OCI-LY1 (cell line): ENCODE data around the gene KREMEN1.

Experiments
- H2AFZ ChIP-seq: fragments of 200-600 bp; sonication (generic), shearing (Covaris generic); 2 replicates; pipeline ENCODE4 v1.6.0; 2014; ENCODE audit warnings: antibody characterized with exemption, mild to moderate bottlenecking, low read length
- H3F3A ChIP-seq: fragments of 200-600 bp; sonication (generic), shearing (Covaris generic); 2 replicates; pipeline ENCODE4 v1.6.0; 2014; ENCODE audit warnings: mild to moderate bottlenecking, antibody characterized with exemption, low read length, moderate library complexity; ENCODE audit not compliant: insufficient read depth
- H3K27ac ChIP-seq: fragments of 200-600 bp; sonication (generic); 2 replicates; pipeline ENCODE4 v1.5.1; 2014; ENCODE audit warnings: low read length, mixed run types, mild to moderate bottlenecking, low read depth; ENCODE audit not compliant: poor library complexity, severe bottlenecking
- H3K27me3 ChIP-seq: fragments of 200-600 bp; sonication (generic); 2 replicates; pipeline ENCODE4 v1.6.0; 2014; ENCODE audit warnings: antibody characterized with exemption, mild to moderate bottlenecking, low read length, moderate library complexity; ENCODE audit not compliant: insufficient read depth
- H3K36me3 ChIP-seq: fragments of 200-600 bp; sonication (generic); 2 replicates; pipeline ENCODE4 v1.6.1; 2014; ENCODE audit warnings: mild to moderate bottlenecking, antibody characterized with exemption, low read length, moderate library complexity, mixed read lengths; ENCODE audit not compliant: insufficient read depth
- H3K4me1 ChIP-seq: fragments of 200-600 bp; sonication (generic); 2 replicates; pipeline ENCODE4 v1.5.1; 2014; ENCODE audit warnings: mild to moderate bottlenecking, low read length, moderate library complexity; ENCODE audit not compliant: insufficient read depth, severe bottlenecking
- H3K4me2 ChIP-seq: fragments of 200-600 bp; sonication (generic), shearing (Covaris generic); 2 replicates; pipeline ENCODE4 v1.6.1; 2014; ENCODE audit warnings: low read length
- H3K4me3 ChIP-seq: fragments of 200-600 bp; sonication (generic); 2 replicates; pipeline ENCODE4 v1.5.1; 2014; ENCODE audit warnings: low read length, low read depth, mild to moderate bottlenecking, mixed read lengths; ENCODE audit not compliant: poor library complexity, severe bottlenecking
- H3K79me2 ChIP-seq: fragments of 200-600 bp; shearing (Covaris generic); 2 replicates; pipeline ENCODE4 v1.6.1; 2016; ENCODE audit warnings: mixed run types, low read length, mixed read lengths; ENCODE audit not compliant: insufficient read depth
- H3K9ac ChIP-seq: fragments of 200-600 bp; sonication (generic), shearing (Covaris generic); 2 replicates; pipeline ENCODE4 v1.6.1; 2014; ENCODE audit warnings: mild to moderate bottlenecking, low read length, mixed read lengths
- H3K9me2 ChIP-seq: fragments of 200-600 bp; sonication (generic), shearing (Covaris generic); 2 replicates; pipeline ENCODE4 v1.6.1; 2014; ENCODE audit warnings: low read depth, mild to moderate bottlenecking, low read length, mixed read lengths
- H3K9me3 ChIP-seq: fragments of 200-600 bp; shearing (Covaris generic); 2 replicates; pipeline ENCODE4 v1.6.1; 2014; ENCODE audit warnings: low read length, mixed read lengths
- H4K20me1 ChIP-seq: fragments of 200-600 bp; sonication (generic), shearing (Covaris generic); 2 replicates; pipeline ENCODE4 v1.6.0; 2016; ENCODE audit warnings: mild to moderate bottlenecking, low read length; ENCODE audit not compliant: insufficient read depth
- EZH2 ChIP-seq: fragments of 200-600 bp; sonication (generic), shearing (Covaris generic); IDR thresholded peaks from 2 replicates; pipeline ENCODE4 v1.8.0; 2017; ENCODE audit warnings: borderline replicate concordance, mixed run types, mild to moderate bottlenecking, antibody characterized with exemption, low read length, moderate library complexity, mixed read lengths
- TF ChIP-seq, protein P1 (sequence below): fragments of 200-600 bp; sonication (generic), shearing (Covaris generic); IDR thresholded peaks from 2 replicates; pipeline ENCODE4 v1.5.1; 2017; ENCODE audit warnings: mild to moderate bottlenecking, antibody characterized with exemption, low read length, moderate library complexity, mixed read lengths

The KREMEN1 gene

DNA sequence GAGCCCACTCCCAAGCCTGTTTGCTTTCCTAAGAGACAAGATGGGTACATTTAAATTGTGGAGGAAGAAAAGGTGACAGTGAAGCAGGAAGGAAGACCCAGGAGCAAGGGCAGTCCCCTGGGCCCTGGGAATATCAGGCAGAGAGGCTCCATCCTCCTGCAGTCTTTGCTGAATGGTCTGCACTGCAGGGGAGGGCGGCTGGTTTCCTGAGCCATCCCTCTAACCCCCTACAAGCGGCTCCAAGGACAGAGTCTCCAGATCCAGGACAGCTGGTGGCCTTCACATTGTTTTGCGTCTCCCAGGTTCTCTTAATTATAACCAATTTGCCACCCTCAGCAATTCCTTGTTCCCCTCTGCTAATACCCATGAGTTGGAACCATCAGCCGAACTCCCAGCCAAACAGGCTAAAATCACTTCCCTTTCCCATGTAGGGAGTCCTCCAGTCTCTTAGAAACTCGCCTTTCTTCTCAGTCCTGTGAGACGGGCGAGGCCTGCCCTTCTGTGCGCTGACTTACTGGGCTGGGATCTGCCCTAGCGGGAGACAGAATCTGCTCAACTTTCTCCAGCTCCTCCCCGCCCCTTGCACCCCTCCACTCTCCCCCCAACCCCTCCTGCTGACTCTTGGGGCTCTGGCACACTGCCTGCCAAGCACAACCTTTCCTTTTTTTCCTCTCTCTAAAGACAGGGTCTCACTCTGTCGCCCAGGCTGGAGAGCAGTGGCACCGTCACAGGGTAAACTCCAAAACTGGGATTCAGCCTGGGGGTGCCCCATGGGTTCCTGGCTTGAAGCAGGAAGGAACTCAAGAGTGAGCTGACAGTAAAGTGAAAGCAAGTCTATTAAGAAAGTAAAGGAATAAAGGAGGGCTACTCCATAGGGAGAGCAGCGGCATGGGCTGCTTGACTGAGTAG lies 79.5 kb downstream of the KREMEN1 start:
- no peaks in the 10 kb centered on the region for H3K9me3 ChIP-seq
- no peaks in the 10 kb centered on the region for H3K4me1 ChIP-seq
- H3K27ac ChIP-seq, result no peak overlapping the region
- TF ChIP-seq EZH2, result no peak
- TF ChIP-seq, protein P1, sequence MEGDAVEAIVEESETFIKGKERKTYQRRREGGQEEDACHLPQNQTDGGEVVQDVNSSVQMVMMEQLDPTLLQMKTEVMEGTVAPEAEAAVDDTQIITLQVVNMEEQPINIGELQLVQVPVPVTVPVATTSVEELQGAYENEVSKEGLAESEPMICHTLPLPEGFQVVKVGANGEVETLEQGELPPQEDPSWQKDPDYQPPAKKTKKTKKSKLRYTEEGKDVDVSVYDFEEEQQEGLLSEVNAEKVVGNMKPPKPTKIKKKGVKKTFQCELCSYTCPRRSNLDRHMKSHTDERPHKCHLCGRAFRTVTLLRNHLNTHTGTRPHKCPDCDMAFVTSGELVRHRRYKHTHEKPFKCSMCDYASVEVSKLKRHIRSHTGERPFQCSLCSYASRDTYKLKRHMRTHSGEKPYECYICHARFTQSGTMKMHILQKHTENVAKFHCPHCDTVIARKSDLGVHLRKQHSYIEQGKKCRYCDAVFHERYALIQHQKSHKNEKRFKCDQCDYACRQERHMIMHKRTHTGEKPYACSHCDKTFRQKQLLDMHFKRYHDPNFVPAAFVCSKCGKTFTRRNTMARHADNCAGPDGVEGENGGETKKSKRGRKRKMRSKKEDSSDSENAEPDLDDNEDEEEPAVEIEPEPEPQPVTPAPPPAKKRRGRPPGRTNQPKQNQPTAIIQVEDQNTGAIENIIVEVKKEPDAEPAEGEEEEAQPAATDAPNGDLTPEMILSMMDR, result no peak
- no peak overlapping the region for H3K4me3 ChIP-seq
- H4K20me1 ChIP-seq, result no peaks in the 10 kb centered on the region
- no peaks in the 10 kb centered on the region for H3K9me2 ChIP-seq
- no peaks in the 10 kb centered on the region for H3K79me2 ChIP-seq
- no peak overlapping the region for H3K4me2 ChIP-seq
- H2AFZ ChIP-seq, result no peak overlapping the region
- H3K36me3 ChIP-seq, result no peaks in the 10 kb centered on the region
- no peaks in the 10 kb centered on the region for H3F3A ChIP-seq
- no peak overlapping the region for H3K9ac ChIP-seq
- H3K27me3 ChIP-seq, result peaks cover 12% of the 10 kb centered on the region

DNA sequence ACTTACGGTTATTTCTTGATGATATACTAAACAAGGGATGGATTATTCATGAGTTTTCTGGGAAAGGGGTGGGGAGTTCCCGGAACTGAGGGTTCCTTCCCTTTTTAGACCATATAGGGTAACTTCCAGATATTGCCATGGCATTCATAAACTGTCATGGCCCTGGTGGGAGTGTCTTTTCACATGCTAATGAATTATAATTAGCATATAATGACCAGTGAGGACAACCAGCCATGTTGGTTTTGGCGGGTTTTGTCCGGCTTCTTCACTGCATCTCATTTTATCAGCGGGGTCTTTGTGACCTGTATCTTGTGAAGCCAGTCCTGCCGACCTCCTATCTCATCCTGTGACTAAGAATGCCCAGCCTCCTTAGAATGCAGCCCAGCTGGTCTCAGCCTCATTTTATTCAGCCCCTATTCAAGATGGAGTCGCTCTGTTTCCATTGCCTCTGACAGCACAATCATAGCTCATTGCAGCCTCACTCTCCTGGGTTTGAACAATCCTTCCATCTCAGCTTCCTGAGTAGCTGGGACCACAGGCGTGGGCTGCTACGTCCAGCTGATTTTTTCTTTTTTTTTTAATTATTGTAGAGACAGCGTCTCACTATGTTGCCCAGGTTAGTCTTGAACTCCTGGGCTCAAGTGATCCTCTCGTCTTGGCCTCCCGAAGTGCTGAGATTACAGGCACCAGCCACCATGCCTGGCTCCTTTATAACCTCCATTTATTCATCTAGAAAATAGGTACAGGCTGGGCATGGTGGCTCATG lies 80.3 kb downstream of the KREMEN1 start:
- no peaks in the 10 kb centered on the region for H3F3A ChIP-seq
- H3K27ac ChIP-seq, result no peak overlapping the region
- no peak overlapping the region for H3K9ac ChIP-seq
- TF ChIP-seq, protein P1, result no peak
- TF ChIP-seq EZH2, result no peak
- H3K9me2 ChIP-seq, result no peaks in the 10 kb centered on the region
- H3K27me3 ChIP-seq, result peaks cover 15% of the 10 kb centered on the region; the same call in 1 of the 2 replicates
- H3K79me2 ChIP-seq, result no peaks in the 10 kb centered on the region
- H3K4me2 ChIP-seq, result no peak overlapping the region
- H3K9me3 ChIP-seq, result no peaks in the 10 kb centered on the region
- H2AFZ ChIP-seq, result no peak overlapping the region
- H3K4me1 ChIP-seq, result no peaks in the 10 kb centered on the region
- no peak overlapping the region for H3K4me3 ChIP-seq
- H4K20me1 ChIP-seq, result no peaks in the 10 kb centered on the region
- H3K36me3 ChIP-seq, result no peaks in the 10 kb centered on the region

DNA sequence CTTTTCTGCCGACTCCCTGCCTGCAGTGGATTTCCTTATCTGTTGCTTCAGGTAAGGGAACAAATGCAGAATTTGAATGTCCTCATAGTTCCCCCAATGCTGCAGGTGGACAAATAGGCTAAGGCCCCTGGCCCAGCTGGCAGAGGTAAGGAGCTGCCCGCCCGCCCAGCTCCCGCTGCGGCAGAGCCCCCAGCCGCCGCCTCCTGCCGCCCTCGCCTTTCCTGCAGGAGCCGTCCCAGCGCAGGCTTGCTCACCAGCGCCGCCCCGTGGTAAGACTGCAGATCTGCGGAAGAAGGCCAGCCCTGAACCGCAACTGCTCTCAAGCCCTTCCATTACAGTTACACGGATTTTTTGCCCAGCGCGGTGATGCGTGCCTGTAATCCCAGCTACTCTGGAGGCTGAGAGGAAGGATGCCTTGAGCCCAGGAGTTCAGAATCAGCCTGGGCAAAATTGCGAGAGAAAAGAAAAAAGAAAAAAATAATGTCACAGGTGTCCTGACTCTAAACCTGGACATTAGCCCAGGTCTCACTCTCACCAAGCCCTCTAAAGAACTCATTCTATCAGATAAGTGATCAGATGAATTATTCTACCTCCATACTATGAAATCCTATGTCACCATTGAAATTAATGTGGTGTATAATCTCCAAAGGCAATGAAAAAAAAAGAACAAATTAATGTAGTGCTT lies 81.7 kb downstream of the KREMEN1 start:
- no peak overlapping the region for H2AFZ ChIP-seq
- H4K20me1 ChIP-seq, result no peaks in the 10 kb centered on the region
- H3K4me3 ChIP-seq, result no peak overlapping the region
- no peaks in the 10 kb centered on the region for H3K9me3 ChIP-seq
- H3K4me2 ChIP-seq, result no peak overlapping the region
- H3K9ac ChIP-seq, result no peak overlapping the region
- no peaks in the 10 kb centered on the region for H3K9me2 ChIP-seq
- TF ChIP-seq, protein P1, result peak; percentile 85
- no peak for TF ChIP-seq EZH2
- H3K27me3 ChIP-seq, result peaks cover 15% of the 10 kb centered on the region; the same call in 1 of the 2 replicates
- no peaks in the 10 kb centered on the region for H3F3A ChIP-seq
- H3K36me3 ChIP-seq, result no peaks in the 10 kb centered on the region
- no peaks in the 10 kb centered on the region for H3K79me2 ChIP-seq
- no peaks in the 10 kb centered on the region for H3K4me1 ChIP-seq
- H3K27ac ChIP-seq, result no peak overlapping the region
